Astrocyte of the spinal cord (primary cell): ENCODE data around the gene CYP27B1.

ENCODE experiments used
- DNase-seq: peaks from one replicate; pipeline ENCODE4 v3.0.0; 2011; ENCODE audit warnings: low read depth, low spot score
- H3K4me3 ChIP-seq: 2 replicates; pipeline ENCODE4 v1.5.1; 2011; ENCODE audit warnings: low read depth, mild to moderate bottlenecking, low read length, moderate library complexity
- in situ Hi-C: cut with HindIII; loops from 2 replicates; pipeline ENCODE4 v1.10.0; 2017; ENCODE audit warnings: low sequenced_read_pairs
- TF ChIP-seq, protein P1 (sequence below): IDR thresholded peaks from 2 replicates; pipeline ENCODE4 v1.5.1; 2012; ENCODE audit warnings: low read depth, mild to moderate bottlenecking, low read length, inconsistent platforms

CYP27B1 gene

GRCh38 chr12:57803319-57803893 lies 36.5 kb upstream of the CYP27B1 start:
- peak; percentile 62 for DNase-seq
- no peak overlapping the region for H3K4me3 ChIP-seq
- TF ChIP-seq, protein P1, sequence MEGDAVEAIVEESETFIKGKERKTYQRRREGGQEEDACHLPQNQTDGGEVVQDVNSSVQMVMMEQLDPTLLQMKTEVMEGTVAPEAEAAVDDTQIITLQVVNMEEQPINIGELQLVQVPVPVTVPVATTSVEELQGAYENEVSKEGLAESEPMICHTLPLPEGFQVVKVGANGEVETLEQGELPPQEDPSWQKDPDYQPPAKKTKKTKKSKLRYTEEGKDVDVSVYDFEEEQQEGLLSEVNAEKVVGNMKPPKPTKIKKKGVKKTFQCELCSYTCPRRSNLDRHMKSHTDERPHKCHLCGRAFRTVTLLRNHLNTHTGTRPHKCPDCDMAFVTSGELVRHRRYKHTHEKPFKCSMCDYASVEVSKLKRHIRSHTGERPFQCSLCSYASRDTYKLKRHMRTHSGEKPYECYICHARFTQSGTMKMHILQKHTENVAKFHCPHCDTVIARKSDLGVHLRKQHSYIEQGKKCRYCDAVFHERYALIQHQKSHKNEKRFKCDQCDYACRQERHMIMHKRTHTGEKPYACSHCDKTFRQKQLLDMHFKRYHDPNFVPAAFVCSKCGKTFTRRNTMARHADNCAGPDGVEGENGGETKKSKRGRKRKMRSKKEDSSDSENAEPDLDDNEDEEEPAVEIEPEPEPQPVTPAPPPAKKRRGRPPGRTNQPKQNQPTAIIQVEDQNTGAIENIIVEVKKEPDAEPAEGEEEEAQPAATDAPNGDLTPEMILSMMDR = peak; percentile 93
- in situ Hi-C loops = no loop called here

GRCh38 chr12:57802607-57803006 lies 35.7 kb upstream of the CYP27B1 start:
- in situ Hi-C loops = no loop called here
- no peak for DNase-seq
- no peak overlapping the region for H3K4me3 ChIP-seq
- TF ChIP-seq, protein P1 = no peak

- DNase-seq = no peak
- H3K4me3 ChIP-seq = no peak overlapping the region
- in situ Hi-C loops = no loop called here
- TF ChIP-seq, protein P1 = no peak
Measured at GRCh38 chr12:57800965-57801364, 34.1 kb upstream of the CYP27B1 start.

- in situ Hi-C loops = no loop called here
- DNase-seq = no peak
- H3K4me3 ChIP-seq = no peak overlapping the region
- TF ChIP-seq, protein P1 = no peak
Measured at GRCh38 chr12:57797933-57798332, 31.1 kb upstream of the CYP27B1 start.

GRCh38 chr12:57796996-57797395 lies 30.1 kb upstream of the CYP27B1 start:
- in situ Hi-C loops = no loop called here
- TF ChIP-seq, protein P1 = no peak
- no peak for DNase-seq
- H3K4me3 ChIP-seq = no peak overlapping the region

GRCh38 chr12:57795354-57795753 lies 28.5 kb upstream of the CYP27B1 start:
- H3K4me3 ChIP-seq = no peak overlapping the region
- TF ChIP-seq, protein P1 = no peak
- no peak for DNase-seq
- in situ Hi-C loops = no loop called here
